GM19372 (cell line): ENCODE results near the gene CDC5L.

Experiments used
- ATAC-seq: cut with Tn5 transposase; IDR thresholded peaks from one replicate; pipeline ENCODE4 v1.9.1; 2021; ENCODE audit warnings: mild to moderate bottlenecking, low read depth, moderate library complexity; ENCODE audit not compliant: unreplicated experiment

Gene CDC5L

DNA sequence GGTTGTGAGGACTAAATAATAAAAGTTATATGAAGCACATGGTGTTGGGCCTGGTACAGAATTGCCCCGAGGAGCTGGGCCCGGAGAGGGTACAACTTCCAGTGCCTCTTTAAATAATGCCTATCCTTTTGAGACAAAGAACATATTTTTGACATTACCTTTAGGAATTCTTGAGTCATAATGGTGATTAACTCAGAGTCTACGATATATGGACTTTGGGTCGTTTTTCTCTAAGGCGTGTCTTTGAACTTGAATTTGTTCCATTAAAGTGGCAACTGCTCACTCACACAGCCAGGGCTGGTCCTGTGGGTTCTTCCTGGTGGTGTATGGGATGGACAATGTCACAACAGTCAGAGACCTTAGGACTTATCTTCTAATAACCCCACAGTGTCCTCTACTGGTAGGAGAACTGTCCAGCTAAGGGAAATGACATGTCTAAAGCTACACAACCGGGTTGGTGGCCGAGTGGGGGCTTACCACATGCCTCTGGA, 106.5 kb downstream of the CDC5L start:
- no peak for ATAC-seq

DNA sequence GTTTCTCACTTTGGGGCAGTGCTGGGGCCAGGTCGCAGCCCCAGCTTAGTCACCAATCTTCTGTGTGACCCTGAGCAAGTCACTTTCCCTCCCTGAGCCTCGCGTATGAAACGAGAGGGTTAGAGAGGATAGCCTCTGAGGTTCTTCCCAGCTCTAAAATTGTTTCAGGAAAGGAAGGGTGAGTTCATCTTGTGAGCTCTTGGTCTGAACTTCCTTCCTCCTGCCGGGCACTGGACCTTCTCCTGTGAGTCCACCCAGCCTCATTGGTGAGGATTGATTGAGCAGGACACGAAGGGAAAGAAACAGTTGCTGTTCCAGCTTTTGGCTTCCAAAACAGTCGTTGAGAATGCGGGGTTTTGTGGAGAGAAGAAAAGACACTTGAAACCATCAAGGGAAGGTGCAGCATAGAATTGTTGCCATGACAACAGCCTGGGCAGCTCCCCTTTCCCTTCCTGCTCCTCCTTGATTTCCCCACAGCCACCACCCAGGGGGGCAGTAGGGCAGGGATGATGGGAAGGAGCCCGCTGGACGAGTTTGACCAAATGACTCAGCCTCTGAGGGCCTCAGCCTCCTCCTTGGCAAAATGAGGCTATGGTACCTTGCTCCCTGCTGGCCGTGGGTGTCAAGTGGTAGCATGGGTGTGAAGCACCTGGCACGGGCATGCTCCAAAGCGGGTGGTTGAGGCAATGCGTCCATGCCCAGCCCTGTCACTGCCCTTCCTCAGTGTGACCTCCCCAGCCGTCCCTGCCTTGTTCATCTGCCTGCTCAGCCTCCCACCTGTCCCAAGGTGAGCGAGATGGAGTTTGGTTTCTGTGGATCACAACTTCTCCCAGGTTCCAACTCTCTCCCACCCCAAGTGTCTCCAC, 107.8 kb downstream of the CDC5L start:
- ATAC-seq, result no peak

DNA sequence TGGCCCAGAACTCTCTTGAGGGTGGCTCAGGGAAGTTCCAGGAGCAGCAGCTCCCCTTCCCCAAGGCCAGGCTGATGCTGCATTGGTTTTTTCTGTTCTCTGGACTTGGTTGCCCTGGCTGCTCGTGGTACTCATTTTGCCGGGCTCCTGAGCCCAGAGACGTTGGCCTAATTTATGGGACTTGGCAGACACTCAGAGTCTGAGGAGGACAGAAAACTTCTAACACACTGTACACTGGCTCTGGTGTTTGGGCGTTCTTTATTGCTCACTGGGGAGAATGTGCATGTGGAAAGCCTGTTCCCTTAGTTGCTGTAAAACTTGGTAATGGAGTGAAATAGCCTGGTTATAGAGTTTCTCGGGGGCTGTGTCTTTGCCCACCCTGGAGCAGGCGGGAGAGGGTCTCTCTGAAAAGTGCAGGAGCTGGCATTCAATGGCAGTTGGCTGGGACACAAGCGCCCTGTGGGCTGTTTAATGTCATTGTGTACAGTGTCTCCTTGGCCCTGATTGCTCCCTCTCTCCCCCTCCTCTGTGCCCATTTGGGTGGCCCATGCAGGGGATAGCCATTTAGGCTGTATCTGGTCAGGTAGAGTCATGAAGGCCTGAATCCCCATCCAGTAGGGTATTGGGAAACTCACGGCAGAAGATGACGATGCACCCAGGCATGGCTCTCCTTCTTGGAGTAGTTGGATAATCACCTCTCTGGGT, 109.3 kb downstream of the CDC5L start:
- ATAC-seq, result no peak

DNA sequence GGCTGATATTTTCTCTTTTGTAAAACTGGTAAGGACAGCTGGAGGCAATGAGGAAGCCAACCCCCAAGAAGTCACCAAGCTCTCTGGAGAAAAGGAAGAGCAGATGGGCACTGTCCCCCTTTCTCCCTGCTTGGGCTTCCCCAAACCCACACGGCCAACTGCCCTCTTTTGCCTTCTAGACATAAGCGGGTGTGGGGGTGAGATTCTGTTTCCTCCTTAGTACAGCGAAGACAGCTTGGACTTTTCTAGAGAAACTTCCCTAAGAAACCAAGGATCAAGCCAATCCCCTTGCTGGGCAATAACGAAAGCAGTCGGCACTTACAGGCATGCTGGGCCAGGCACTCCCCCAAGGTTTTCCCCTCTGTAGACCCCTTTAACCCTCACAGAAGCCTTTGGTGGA, 110.3 kb downstream of the CDC5L start:
- no peak for ATAC-seq

DNA sequence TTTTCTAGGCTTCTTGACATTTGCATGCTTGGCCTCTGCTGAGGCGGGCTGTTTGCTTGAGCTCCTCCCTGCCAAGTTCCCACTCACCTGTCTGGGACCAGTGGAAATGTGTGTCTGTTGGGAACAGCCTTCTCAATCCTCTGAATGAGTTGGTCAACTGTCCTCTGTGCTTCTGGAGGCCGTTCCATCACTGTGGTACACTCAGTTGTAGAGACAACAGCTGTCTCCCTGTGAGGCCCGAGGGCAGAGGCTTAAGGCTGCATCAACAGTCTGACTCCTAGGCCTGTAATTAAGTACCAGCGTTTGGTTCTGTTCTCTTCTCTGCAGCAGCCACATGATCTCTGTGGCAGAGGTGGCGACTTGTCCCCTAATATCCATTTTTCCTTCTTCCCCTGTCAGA, 110.9 kb downstream of the CDC5L start:
- no peak for ATAC-seq

DNA sequence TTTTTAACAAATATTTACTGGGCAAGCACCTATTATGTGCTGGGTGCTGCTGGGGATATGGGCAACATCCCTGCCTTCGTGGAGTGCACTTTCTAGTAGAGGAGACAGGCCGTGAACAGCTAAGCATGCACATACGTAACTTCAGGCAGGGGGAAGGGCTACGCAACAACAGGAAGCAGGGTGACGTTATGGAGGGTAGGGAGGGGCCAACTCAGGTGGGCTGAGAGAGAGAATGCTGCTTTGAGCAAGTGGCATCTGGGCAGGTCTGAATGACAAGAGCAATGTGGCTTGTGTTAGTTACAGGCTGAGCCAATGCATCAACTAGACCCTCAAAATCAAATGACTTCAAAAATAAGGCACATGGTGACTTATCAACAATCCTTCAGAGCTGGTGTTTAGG, 112.1 kb downstream of the CDC5L start:
- ATAC-seq, result no peak
